Rectal smooth muscle tissue (tissue), 1 donor: ENCODE measurements around the gene USP32.

Experiments
- H3K27ac ChIP-seq: one replicate; pipeline ENCODE4 v1.7.0; 2013; ENCODE audit warnings: low read depth, low read length, inconsistent platforms
- H3K27me3 ChIP-seq: one replicate; pipeline ENCODE4 v1.7.0; 2013; ENCODE audit warnings: low read length; ENCODE audit not compliant: control insufficient read depth, insufficient read depth
- H3K36me3 ChIP-seq: one replicate; pipeline ENCODE4 v1.7.0; 2013; ENCODE audit warnings: low read length; ENCODE audit not compliant: control insufficient read depth, insufficient read depth
- H3K4me1 ChIP-seq: one replicate; pipeline ENCODE4 v1.7.0; 2013; ENCODE audit warnings: low read length; ENCODE audit not compliant: control insufficient read depth, insufficient read depth
- H3K4me3 ChIP-seq: one replicate; pipeline ENCODE4 v1.7.0; 2013; ENCODE audit warnings: low read length
- H3K9ac ChIP-seq: one replicate; pipeline ENCODE4 v1.7.0; 2013; ENCODE audit warnings: low read length

The USP32 gene

GRCh38 chr17:60167065-60167741, 224.7 kb downstream of the USP32 start:
- H3K36me3 ChIP-seq: no peaks in the 10 kb centered on the region
- no peaks in the 10 kb centered on the region for H3K27me3 ChIP-seq
- no peak overlapping the region for H3K9ac ChIP-seq
- no peak overlapping the region for H3K4me3 ChIP-seq
- no peak overlapping the region for H3K27ac ChIP-seq
- H3K4me1 ChIP-seq: no peaks in the 10 kb centered on the region

GRCh38 chr17:60165971-60166370, 226.0 kb downstream of the USP32 start:
- Histone ChIP-seq H3K36me3 (no peaks in the 10 kb centered on the region), H3K27ac (no peak overlapping the region), H3K9ac (no peak overlapping the region), H3K4me1 (no peaks in the 10 kb centered on the region), H3K4me3 (no peak overlapping the region), H3K27me3 (no peaks in the 10 kb centered on the region)

DNA sequence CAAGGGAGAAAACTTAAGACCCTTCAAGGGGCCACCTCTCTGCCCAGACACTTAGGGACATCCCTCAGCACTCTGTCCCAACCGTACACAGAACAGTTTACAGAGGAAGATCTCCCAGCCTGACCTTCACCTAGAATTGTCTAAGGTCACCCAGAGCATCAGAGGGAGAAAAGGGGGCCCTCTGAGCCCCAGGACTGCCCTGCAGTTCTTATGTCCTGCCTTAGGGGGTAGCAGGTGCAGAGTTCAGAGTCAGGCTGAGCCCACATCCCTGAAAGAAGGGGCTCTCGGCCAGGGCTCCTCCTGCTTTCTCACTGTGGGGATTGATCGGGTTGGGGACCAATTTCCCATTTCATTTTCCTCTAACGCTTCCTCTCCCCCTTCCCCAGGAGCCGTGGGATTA, 226.7 kb downstream of the USP32 start:
- Histone ChIP-seq H3K27me3 (no peaks in the 10 kb centered on the region), H3K36me3 (no peaks in the 10 kb centered on the region), H3K4me3 (no peak overlapping the region), H3K9ac (no peak overlapping the region), H3K4me1 (no peaks in the 10 kb centered on the region), H3K27ac (no peak overlapping the region)

DNA sequence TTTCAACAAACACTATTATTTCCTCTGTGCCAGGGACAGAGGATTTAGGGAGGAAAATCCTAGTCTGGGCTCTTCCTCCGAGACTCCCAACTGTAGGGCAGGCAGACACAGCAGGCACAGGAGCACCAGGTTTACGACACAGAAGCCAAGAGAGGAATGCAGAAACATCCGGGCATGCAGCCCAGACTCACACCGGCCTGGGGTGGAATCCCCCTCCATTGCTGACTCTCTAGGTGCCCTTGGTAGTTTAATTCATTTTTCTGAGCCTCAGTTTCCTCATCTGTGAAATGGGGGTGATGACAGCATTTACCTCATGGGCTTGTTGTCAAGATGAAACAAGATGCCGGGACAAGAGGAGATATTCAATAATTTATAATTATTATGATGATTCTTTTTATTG, 227.2 kb downstream of the USP32 start:
- Histone ChIP-seq H3K4me1 (no peaks in the 10 kb centered on the region), H3K27me3 (no peaks in the 10 kb centered on the region), H3K4me3 (no peak overlapping the region), H3K36me3 (no peaks in the 10 kb centered on the region), H3K9ac (no peak overlapping the region), H3K27ac (no peak overlapping the region)

DNA sequence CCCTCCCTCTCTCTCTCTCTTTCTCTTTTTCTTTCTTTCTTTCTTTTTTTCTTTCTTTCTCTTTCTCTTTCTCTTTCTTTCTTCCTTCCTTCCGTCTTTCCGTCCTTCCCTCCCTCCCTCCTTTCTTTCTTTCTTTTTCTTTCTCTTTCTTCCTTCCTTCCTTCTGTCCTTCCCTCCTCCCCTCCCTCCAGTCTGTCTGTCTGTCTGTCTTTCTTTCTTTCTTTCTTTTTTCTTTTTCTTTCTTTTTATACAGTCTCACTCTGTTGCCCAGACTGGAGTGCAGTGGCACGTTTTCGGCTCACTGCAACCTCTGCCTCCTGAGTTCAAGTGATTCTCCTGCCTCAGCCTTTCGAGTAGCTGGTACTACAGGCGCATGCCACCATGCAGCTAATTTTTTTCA, 227.8 kb downstream of the USP32 start:
- Histone ChIP-seq H3K9ac (no peak overlapping the region), H3K4me1 (no peaks in the 10 kb centered on the region), H3K36me3 (no peaks in the 10 kb centered on the region), H3K27me3 (no peaks in the 10 kb centered on the region), H3K27ac (no peak overlapping the region), H3K4me3 (no peak overlapping the region)

DNA sequence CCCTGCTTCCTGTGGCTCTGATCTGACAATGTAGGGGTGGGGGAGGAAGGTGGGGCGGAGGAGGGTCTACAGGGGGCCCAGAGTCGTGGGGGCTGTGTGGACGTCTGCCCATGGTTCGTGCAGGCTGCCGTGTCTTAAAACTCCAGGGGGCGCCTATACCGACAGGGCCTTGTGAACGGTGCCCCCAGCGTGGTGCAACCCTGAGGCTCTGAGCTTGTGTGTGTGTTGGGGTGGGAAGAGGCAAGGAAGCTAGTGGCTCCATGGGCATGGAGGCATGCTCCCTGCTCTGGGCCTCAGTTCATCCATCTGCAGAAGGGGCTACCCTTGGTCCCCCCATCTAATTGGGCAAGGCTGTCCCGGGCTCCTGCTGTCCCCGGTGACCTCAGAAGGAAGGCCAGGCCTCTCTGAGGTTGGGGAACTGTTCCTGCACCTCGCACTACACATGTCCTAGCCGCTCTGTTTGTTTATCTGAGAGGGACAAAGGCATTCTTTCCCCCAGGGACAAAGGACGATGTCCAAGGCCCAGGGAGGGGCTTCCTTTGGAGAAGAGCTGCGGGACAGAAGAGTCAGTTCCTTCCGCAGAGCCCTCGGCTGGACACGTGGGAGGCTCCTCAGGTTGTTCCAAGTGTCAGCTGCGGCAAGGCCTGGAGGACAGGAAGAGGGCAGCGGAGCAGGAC, 228.7 kb downstream of the USP32 start:
- Histone ChIP-seq H3K27ac (no peak overlapping the region), H3K9ac (no peak overlapping the region), H3K27me3 (no peaks in the 10 kb centered on the region), H3K4me3 (no peak overlapping the region), H3K4me1 (no peaks in the 10 kb centered on the region), H3K36me3 (no peaks in the 10 kb centered on the region)

DNA sequence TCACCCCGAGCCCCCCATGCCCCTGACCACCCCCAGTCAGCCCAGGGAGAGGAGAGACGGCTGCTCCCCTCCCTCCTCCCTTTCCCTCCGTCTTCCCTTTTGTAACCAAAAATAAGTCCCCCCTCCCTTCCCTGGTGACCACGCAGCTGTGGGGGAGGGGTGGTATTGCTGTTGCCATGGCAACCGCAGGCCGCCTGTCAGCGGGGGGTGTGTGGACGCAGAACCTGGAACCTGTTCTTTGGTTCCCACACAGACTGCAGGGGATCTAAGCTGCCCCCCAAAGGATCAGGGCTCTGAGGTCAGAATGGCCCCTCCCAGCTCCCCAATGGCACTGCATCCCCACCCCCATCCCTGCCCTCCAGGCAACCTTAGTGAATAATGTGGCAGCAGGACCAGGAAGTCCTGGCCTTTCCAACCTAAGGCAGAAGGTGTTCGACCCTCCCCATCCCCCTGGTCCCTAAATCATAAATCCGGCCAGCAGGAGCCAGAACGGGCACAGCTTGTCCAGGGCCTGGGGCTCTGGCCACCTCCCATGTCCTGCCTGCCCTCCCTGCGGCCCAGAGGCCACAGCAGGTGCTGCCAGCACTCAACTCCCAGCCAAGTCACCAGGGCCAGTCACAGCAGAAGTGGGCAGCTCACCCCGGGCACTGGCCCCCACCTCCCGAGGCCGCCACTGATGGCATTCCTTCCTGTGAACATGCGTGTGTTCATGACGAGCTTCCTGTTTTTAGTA, 230.2 kb downstream of the USP32 start:
- no peaks in the 10 kb centered on the region for H3K36me3 ChIP-seq
- H3K4me1 ChIP-seq: no peaks in the 10 kb centered on the region
- no peaks in the 10 kb centered on the region for H3K27me3 ChIP-seq
- no peak overlapping the region for H3K9ac ChIP-seq
- no peak overlapping the region for H3K27ac ChIP-seq
- H3K4me3 ChIP-seq: no peak overlapping the region

- no peak overlapping the region for H3K4me3 ChIP-seq
- no peaks in the 10 kb centered on the region for H3K27me3 ChIP-seq
- H3K4me1 ChIP-seq: no peaks in the 10 kb centered on the region
- H3K9ac ChIP-seq: no peak overlapping the region
- no peaks in the 10 kb centered on the region for H3K36me3 ChIP-seq
- H3K27ac ChIP-seq: no peak overlapping the region
These were observed 231.0 kb downstream of the USP32 start for GRCh38 chr17:60160829-60161501.

GRCh38 chr17:60159479-60159866, 232.5 kb downstream of the USP32 start:
- H3K4me1 ChIP-seq: no peaks in the 10 kb centered on the region
- no peaks in the 10 kb centered on the region for H3K27me3 ChIP-seq
- H3K9ac ChIP-seq: no peak overlapping the region
- no peak overlapping the region for H3K4me3 ChIP-seq
- no peak overlapping the region for H3K27ac ChIP-seq
- H3K36me3 ChIP-seq: no peaks in the 10 kb centered on the region

- no peaks in the 10 kb centered on the region for H3K27me3 ChIP-seq
- no peaks in the 10 kb centered on the region for H3K4me1 ChIP-seq
- H3K4me3 ChIP-seq: no peak overlapping the region
- H3K9ac ChIP-seq: no peak overlapping the region
- H3K27ac ChIP-seq: no peak overlapping the region
- H3K36me3 ChIP-seq: no peaks in the 10 kb centered on the region
These were observed 233.0 kb downstream of the USP32 start for GRCh38 chr17:60158751-60159478.

DNA sequence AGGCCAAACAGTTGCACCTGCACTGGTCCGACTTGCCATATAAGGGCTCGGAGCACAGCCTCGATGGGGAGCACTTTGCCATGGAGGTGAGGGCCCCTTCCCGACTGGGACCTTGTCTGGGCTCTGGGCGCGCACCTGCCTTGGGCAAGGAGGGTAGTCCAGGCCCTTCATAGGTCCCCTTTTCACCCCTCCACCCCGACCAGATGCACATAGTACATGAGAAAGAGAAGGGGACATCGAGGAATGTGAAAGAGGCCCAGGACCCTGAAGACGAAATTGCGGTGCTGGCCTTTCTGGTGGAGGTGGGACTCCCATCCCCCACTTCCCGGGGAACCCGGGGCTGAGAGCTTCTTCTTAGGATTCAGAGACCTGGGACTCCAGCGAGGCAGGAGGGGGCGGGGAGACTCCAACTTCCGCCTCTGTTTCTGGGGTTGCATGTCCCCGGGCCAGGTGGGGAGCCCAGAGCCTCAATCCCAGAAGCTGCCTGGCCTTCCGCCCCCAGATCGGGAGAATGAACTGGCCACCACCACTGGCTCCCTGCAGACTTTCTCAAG, 234.4 kb downstream of the USP32 start:
- Histone ChIP-seq H3K27ac (no peak overlapping the region), H3K4me3 (no peak overlapping the region), H3K4me1 (no peaks in the 10 kb centered on the region), H3K9ac (no peak overlapping the region), H3K36me3 (no peaks in the 10 kb centered on the region), H3K27me3 (no peaks in the 10 kb centered on the region)

- H3K4me3 ChIP-seq: no peak overlapping the region
- H3K9ac ChIP-seq: no peak overlapping the region
- H3K36me3 ChIP-seq: no peaks in the 10 kb centered on the region
- no peak overlapping the region for H3K27ac ChIP-seq
- H3K4me1 ChIP-seq: no peaks in the 10 kb centered on the region
- peaks cover 4% of the 10 kb centered on the region for H3K27me3 ChIP-seq
These were observed 235.2 kb downstream of the USP32 start for GRCh38 chr17:60156746-60157145.
